SK-N-SH treated with all-trans-retinoic acid at 6 μM for 48 hours (cell line): ENCODE data around the gene TSEN34.

Source experiments
- PATZ1 ChIP-seq: fragments of 250-450 bp; sonication (Bioruptor Pico); IDR thresholded peaks from 2 replicates; pipeline ENCODE4 v1.8.0; 2020; ENCODE audit warnings: mild to moderate bottlenecking, moderate library complexity, borderline replicate concordance
- SNAI2 ChIP-seq: fragments of 250-450 bp; sonication (Bioruptor Pico); IDR thresholded peaks from 2 replicates; pipeline ENCODE4 v1.5.0; 2020; ENCODE audit warnings: mild to moderate bottlenecking, moderate library complexity
- ZC3H10 ChIP-seq: fragments of 250-450 bp; sonication (Bioruptor Pico); IDR thresholded peaks from 2 replicates; pipeline ENCODE4 v1.5.1; 2021; ENCODE audit warnings: mild to moderate bottlenecking, moderate library complexity
- ZNF70 ChIP-seq: fragments of 450-650 bp; formaldehyde crosslinking; IDR thresholded peaks from 2 replicates; pipeline ENCODE4 v1.5.0; 2020; ENCODE audit warnings: mild to moderate bottlenecking, moderate library complexity

GRCh38 chr19:54196536-54196935 is 5.4 kb downstream of the TSEN34 start:
- no peak for TF ChIP-seq PATZ1 (CRISPR knock-in tag)
- TF ChIP-seq SNAI2: no peak
- no peak for TF ChIP-seq ZNF70 (CRISPR knock-in tag)
- TF ChIP-seq ZC3H10: no peak
